ENCODE results near the gene SPG21.

The SPG21 gene

DNA sequence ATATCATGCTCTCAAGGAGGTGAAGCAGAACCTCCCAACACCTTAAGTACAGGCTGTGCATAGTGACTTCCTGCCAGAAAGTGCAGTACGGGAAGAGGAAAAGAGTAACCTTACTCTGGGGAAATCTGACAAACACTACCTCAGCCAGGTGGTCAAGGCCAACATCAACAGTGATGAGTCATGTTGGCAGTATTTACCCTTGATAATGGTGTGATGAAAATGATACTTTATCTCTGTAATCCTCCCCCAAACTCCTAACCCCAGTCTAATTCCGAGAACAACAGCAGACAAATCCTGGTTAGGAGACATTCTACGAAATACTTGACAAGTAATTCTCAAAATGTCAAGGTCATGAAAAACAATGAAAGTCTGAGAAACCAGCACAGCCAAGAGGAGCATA lies 51.5 kb downstream of the SPG21 start:
- no peak for DNase-seq (ENCODE audit: low spot score)

DNA sequence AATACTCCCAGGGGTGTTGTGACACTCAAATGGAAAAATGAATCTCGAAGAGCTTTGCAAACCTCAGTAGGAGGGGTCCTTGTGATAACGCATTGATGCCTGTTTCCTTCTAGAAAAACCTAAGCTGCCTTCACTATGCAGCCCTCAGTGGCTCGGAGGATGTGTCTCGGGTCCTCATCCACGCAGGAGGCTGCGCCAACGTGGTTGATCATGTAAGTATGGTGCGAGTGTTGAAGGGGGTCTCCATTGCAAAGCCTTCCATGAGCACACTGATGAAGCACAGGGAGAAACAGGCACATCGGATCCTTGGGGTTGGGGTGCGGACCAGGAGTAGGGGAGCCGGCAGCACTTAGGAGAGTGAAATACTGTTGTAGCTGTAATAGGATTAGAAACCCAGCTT lies 55.7 kb downstream of the SPG21 start:
- DNase-seq (ENCODE audit: low spot score) = no peak

DNA sequence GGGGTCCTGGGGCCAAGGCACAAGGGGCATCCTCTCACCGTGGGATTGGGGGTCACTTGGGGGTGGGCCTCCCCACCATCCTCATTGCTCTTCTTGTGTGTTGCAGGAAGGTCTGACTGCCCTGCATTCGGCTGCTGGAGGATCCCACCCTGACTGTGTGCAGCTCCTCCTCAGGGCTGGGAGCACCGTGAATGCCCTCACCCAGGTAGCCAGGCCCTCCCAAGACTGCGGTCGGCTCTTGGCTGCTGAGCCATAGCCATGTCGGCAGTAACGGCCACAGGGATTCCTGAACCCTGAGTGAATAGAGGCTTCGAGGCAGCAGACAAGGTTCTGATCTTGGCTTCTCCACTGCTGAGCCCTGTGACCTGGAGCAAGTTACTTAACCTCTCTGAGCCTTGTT lies 58.3 kb downstream of the SPG21 start:
- no peak for DNase-seq (ENCODE audit: low spot score)

DNA sequence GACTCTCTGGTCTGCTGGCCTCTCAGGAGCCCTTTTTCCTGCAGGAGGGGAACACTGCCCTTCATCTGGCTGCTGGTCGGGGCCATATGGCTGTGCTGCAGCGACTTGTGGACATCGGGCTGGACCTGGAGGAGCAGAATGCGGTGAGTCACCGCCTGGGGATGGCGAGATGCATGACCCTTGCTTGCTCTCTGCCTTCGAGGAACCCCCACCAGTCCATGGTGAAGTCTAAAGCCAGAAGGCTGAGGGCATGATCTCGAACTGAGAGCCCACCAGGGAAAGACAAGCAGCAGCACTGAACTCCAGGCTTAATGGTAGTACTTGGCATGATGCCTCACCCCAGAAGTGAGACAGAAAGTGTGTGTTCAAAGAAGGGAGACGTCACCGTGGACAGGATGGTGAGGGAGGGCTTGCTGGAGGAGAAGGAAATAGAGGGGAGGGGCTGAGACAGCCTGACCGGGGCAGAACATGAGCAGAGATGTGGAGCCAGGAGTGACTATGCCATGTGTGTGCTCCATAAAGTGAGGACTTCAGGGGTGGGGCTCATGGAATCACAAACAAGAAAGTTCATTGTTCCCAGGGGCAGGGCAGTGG lies 58.8 kb downstream of the SPG21 start:
- DNase-seq (ENCODE audit: low spot score) = no peak

DNA sequence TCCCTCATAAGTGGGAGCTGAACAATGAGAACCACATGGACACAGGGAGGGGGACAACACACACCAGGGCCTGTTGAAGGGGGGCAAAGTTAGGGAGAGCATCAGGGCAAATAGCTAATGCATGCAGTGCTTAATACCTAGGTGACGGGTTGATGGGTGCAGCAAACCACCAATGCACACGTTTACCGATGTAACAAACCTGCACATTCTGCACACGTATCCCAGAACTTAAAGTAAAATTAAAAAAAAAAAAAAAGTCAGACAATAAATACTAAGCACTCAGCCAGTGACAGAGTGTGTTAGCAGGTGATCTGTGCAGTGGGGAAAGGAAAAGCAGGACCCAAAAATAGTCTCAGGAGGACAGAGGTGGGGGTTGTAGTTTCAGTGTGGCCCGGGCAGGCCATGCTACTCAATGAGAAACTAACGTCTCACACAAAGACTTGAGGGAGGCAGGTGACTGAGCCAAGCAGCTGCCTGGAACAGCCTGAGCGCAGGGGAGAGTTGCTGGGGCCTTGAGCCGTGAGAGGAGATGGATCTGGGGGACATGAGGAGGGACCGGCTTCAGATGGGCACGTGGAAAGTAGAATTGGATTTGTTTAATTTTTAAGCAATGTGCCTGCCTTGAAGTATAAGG lies 59.6 kb downstream of the SPG21 start:
- DNase-seq (ENCODE audit: low spot score) = no peak

DNA sequence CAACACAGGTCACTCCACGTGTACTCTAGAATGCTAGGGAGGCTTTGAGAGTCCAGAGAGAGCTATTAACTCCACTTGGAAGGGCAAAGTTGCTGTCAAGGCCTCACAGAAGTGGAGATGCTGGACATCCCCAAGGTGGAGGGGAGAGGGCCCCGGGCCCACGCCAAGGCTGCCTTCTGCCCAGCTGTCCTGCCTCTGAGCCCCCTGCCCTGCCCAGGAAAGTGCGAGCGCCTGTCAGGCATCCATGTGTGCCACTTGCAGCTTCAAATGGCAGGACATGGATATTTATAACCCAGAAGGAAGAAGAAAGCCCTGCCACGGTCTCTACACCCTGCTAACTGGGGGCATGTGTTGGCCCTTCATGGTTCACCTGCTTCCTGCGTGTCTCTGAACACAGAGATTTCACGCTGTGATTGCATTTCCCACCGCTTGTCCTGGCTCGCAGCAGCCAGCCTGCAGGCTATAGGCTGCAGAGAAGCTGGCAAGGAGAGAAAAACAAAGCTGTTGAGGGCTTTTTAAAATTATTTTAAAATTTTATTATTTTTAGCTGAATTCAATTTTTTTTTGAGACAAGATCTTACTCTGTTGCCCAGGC lies 61.0 kb downstream of the SPG21 start:
- DNase-seq (ENCODE audit: low spot score) = no peak

DNA sequence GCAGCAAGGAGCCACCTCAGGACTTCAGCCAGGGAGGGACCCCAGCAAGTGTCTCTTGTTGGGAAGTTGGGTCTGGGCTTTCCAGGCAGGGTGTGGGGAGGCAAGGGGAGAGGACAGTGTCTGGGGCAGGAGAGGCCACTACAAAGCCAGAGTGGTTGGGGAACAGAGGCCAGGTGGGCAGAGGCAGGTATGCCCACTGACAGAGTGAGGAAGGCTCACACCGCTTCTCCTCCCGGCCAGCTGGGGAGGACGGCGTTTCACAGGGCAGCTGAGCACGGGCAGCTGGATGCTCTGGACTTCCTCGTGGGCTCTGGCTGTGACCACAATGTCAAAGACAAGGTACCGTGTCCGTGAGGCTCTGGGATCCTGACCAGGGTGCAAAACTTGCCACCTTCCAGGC lies 63.1 kb downstream of the SPG21 start:
- no peak for DNase-seq (ENCODE audit: low spot score)

DNA sequence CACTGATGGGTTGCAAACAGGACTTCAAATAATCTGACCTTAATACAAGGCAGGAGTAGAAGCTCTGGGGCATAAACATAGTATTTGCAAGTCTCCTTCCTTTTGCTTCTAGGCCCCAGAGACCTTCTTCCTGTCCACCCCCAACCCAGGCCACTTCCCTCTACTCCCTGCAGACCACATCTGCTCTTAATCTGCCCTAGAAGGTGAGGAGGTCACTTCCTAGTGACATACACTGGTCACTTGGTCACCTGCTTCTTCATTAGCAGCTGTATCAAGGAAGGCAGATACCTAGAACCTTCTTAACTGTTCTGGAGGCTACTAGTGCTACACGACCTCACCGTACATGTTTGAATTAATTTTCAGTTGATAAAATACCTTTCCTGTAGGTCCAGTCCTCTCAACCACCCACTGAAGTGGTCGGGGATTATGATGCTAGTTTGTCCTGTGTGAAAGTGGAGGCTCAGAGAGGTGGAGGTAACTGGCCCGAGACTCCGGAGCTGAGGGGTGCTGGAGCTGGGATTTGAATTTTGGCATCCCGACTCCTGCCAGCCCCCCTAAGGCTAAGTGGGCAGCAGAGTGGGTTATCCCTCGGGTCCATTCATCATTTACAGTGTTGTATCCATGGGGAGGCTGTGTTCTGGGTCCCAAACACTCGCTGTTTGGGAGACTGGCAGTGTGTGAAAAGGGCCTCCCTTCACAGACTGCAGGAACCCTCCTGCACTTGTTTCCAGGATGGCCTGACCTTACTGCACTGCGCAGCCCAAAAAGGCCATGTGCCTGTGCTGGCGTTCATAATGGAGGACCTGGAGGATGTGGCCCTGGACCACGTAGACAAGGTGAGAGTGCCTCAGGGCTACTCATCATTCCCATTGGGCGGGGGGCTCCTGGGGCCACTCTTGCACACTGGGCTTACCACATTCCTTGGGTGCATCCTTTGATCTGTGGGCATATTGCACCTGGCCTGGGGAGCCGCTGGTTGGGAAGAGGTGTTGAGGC lies 64.1 kb downstream of the SPG21 start:
- DNase-seq (ENCODE audit: low spot score) = no peak

DNA sequence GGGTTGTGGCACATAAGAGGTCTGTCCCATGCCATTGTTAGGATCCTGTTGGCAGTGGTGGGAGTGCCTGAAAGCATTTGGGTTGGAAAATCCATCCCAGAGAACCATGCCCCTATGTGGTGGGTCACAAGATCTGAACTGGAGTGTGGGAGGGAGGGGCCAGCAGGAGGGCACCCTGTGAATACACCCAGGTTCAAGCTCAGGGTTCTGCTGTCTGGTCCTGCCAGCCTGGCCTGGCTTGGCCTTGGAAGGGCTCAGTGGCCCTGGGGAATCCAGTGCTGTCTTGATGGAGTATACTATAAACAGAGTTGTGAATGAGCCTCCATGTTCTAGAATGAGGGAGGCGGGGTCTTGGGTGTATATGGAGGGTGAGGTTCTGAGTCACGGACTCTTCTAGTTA lies 66.2 kb downstream of the SPG21 start:
- DNase-seq (ENCODE audit: low spot score) = no peak

DNA sequence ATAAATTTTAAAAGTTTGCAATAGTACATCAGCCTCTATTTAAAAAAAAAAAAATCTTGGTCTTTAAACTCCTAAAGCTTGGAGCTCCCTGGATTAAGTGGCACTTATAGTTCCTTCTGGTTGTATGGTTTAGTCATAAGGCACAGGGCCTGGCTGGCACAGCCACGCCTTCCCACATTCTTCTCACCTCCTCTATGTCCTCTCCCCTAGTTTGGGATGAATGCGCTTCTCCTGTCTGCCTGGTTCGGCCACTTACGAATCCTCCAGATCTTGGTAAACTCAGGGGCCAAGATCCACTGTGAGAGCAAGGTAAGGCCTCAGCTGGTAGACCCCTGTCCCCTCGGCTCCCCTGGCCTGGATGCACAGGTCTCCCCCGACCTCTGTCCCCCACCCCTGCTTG lies 68.0 kb downstream of the SPG21 start:
- no peak for DNase-seq (ENCODE audit: low spot score)

DNA sequence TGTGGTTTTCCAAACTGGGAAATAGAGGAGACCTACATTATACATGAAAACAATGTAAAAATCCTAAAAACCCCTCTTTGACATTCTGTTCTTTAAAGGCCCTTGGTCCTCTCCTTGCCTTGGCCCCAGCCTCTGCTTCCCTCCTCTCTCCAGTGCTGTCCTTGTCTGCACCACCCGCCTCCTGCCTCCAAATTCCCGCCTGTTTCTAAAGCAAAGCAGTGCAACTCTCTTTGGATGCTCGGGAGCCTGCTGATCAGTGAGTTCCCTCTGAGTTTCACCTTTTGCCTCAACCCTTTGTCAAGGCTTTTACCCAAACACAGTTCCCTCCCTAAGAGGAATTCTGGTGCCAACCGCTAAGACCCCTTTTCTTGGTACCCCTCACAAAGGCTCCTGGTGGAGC lies 70.0 kb downstream of the SPG21 start:
- no peak for DNase-seq (ENCODE audit: low spot score)

DNA sequence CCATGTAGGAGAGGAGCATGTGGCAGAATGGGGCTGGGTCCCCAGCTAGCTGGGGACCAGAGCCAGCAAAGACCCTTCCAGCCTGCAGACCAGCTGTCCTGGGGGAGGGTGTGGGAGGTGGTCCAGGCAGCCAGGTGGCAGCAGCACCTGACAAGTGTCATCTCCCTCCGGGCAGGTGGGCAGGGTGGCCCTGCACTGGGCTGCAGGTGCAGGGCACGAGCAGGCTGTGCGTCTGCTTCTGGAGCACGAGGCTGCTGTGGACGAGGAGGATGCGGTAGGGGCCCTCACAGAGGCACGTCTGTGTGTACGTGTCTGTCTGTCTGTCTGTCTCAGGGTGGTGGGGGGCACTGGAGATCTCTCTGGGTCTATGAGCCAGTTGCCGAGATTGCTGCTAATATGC lies 72.5 kb downstream of the SPG21 start:
- no peak for DNase-seq (ENCODE audit: low spot score)

DNA sequence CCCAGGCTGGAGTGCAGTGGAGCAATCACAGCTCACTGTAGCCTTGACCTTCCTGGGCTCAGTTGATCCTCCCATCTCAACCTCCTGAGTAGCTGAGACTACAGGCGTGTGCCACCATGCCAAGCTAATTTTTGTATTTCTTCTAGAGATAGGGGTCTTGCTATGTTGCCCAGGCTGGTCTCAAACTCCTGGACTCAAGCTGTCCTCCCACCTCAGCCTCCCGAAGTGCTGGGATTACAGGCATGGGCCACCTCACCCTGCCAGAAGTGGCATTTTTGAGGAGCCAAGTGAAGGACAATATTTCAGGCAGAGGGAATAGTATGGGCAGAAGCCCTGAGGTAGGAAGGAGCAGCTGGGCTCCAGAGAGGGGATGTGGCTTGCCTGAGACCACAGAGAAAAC lies 73.3 kb downstream of the SPG21 start:
- DNase-seq (ENCODE audit: low spot score) = no peak

DNA sequence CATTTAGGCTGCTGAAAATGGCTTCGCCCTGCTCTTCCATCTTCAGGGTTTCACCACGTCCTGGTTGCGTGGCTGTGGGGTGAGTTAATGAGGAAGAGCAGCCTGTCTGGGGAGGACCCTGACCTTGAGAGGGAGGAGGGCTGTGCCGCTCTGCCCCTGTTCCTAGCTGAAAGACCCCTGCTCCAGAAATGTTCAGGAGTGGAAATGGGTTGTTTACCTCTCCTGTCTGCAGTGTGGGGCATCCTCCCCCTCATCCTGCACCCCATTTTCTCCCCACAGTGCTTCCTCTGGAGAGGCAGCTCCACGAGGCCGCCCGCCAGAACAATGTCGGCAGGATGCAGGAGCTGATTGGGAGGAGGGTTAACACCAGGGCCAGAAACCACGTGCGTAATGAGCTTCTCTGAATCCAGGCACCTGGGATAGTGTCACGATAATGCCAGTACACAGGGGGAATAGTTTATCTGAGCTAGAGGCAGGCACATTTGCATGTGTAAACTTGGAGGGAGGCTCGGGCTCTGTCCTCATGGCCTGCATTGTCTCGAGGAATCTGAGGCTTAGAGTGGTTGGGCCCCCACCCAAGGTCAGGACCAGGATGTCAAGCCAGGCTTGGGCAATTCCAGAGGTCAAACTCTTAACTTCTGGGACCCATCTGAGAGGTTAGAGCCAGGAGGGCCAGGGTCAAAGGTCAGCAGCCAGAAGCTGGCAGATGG lies 74.0 kb downstream of the SPG21 start:
- no peak for DNase-seq (ENCODE audit: low spot score)

Data from left forelimb (tissue), 1 donor.